ENCODE measurements around the gene HOXB3.

The HOXB3 gene

GRCh38 chr17:48625495-48626244 lies 35.6 kb upstream of the HOXB3 start:
- no peak for DNase-seq

GRCh38 chr17:48624544-48625494 lies 34.8 kb upstream of the HOXB3 start:
- DNase-seq, result no peak

- no peak for DNase-seq
These were observed 34.1 kb upstream of the HOXB3 start for GRCh38 chr17:48624118-48624517.

- DNase-seq, result no peak
These were observed 33.5 kb upstream of the HOXB3 start for GRCh38 chr17:48623583-48623982.

- DNase-seq, result no peak
These were observed 32.8 kb upstream of the HOXB3 start for GRCh38 chr17:48622857-48623256.

- no peak for DNase-seq
These were observed 31.7 kb upstream of the HOXB3 start for GRCh38 chr17:48621410-48622392.

GRCh38 chr17:48620461-48621139 lies 30.6 kb upstream of the HOXB3 start:
- no peak for DNase-seq

GRCh38 chr17:48619826-48620449 lies 29.9 kb upstream of the HOXB3 start:
- DNase-seq, result no peak

GRCh38 chr17:48618256-48618896 lies 28.3 kb upstream of the HOXB3 start:
- peak; percentile 76 for DNase-seq

- DNase-seq, result no peak
These were observed 27.6 kb upstream of the HOXB3 start for GRCh38 chr17:48617471-48618255.

GRCh38 chr17:48616717-48617470 lies 26.9 kb upstream of the HOXB3 start:
- DNase-seq, result no peak

- no peak for DNase-seq
These were observed 26.1 kb upstream of the HOXB3 start for GRCh38 chr17:48615963-48616716.

- DNase-seq, result no peak
These were observed 25.3 kb upstream of the HOXB3 start, which contains the start of gene HOXB8 for GRCh38 chr17:48615047-48615962. Gene HOXB8, minus strand, starts transcription at chr17:48615292. Its CDS starts 588 bp downstream, at chr17:48614704.

GRCh38 chr17:48613862-48614694 lies 24.0 kb upstream of the HOXB3 start:
- DNase-seq, result no peak

GRCh38 chr17:48612854-48613691 lies 23.0 kb upstream of the HOXB3 start:
- peak; percentile 41 for DNase-seq

GRCh38 chr17:48612456-48612853 lies 22.4 kb upstream of the HOXB3 start:
- DNase-seq, result no peak
